Body of pancreas (tissue), 4 donors: ENCODE data around the gene AFG1L. TPM values are rescaled to one million over a fixed set of nuclear protein-coding genes. Genes with fewer than 3 reads are reported as not detected.
A peak's percentile ranks its signal among the peaks of the same experiment; 100 is the strongest.
"Not testable (repeated sequence)": the region's sequence is repeated elsewhere in the genome, so short reads cannot be mapped to it uniquely, and the experiment has no call there.

Experiments
- ATAC-seq: fragments of 150-250 bp; one replicate; pipeline ENCODE4 v1.9.1; 2016
- DNase-seq, 4 donors: peaks; one replicate each; pipeline ENCODE4 v3.0.0-alpha.2; 2019
- H3K27ac ChIP-seq, 4 donors: fragments of 200-600 bp; sonication (generic); 1 replicate in 3 of 4; 2 replicates in 1 of 4; pipeline versions ENCODE4 v1.5.1 to v1.6.1; 2016 to 2019; ENCODE audit warnings: mild to moderate bottlenecking in 1 of 4, mixed read lengths in 1 of 4, moderate library complexity in 1 of 4
- H3K27me3 ChIP-seq, 2 donors: fragments of 200-600 bp; sonication (generic); one replicate each; pipeline ENCODE4 v1.6.0; 2016; ENCODE audit warnings: mild to moderate bottlenecking in 1 of 2
- H3K36me3 ChIP-seq, 2 donors: fragments of 200-600 bp; sonication (generic); replicated peaks in 1 of 2; 2 replicates each; pipeline ENCODE4 v1.5.1; 2016; ENCODE audit warnings: low read depth in 2 of 2; ENCODE audit not compliant: insufficient read depth in 1 of 2
- H3K4me1 ChIP-seq: fragments of 200-600 bp; sonication (generic); one replicate; pipeline ENCODE4 v1.6.0; 2016
- H3K4me3 ChIP-seq, 2 donors: fragments of 200-600 bp; sonication (generic); 1 replicate in 1 of 2; 2 replicates in 1 of 2; pipeline ENCODE4 v1.5.1; 2016 to 2019
- H3K9me3 ChIP-seq, 3 donors: fragments of 200-600 bp; sonication (generic); 1 replicate in 2 of 3; 2 replicates in 1 of 3; pipeline ENCODE4 v1.5.1; 2016
- POLR2A ChIP-seq, 3 donors: fragments of 450-650 bp; IDR thresholded peaks; one replicate each; pipeline ENCODE4 v1.6.1; 2016; ENCODE audit warnings: antibody characterized with exemption in 3 of 3, mild to moderate bottlenecking in 2 of 3
- WGBS, 2 donors: methylation state at CpG; one replicate each; pipeline ENCODE4 v1.1.5; 2017; 5-methylcytosine and 5-hydroxymethylcytosine counted together
- intact Hi-C: fragments of 100-400 bp; cut with DNase I; formaldehyde crosslinking; loops from one replicate; pipeline ENCODE4 v1.15.1; 2023
- total RNA-seq, 2 donors: library from RNA; depleted of rRNA; stranded (reverse); fragments of >200 nt; gene quantifications; one replicate each; pipeline ENCODE4 v1.1.0, GENCODE V29; 2016
- TF ChIP-seq, protein P1 (sequence below), 7 experiments: fragments of 450-650 bp in 4 of 7; fragments of 200-600 bp in 3 of 7; sonication (generic) in 3 of 7; IDR thresholded peaks; one replicate each; pipeline ENCODE4 v1.5.1; 2016 to 2019; ENCODE audit warnings: antibody characterized with exemption in 7 of 7

AFG1L gene
- total RNA-seq, 2 donors from 2014 or later, result 1.6 to 4.0 TPM

- H3K27me3 ChIP-seq, result no peaks in the 10 kb centered on the region
- H3K4me3 ChIP-seq, result peak within 1 kb of the TSS; percentile 86 to 94
- H3K27ac ChIP-seq, result peak within 1 kb of the TSS; percentile 97 to 99 (median 99)
- peak; percentile 95 to 99 (median 98) for TF ChIP-seq POLR2A (IDR thresholded peaks at IDR 0.05)
- TF ChIP-seq, protein P1, sequence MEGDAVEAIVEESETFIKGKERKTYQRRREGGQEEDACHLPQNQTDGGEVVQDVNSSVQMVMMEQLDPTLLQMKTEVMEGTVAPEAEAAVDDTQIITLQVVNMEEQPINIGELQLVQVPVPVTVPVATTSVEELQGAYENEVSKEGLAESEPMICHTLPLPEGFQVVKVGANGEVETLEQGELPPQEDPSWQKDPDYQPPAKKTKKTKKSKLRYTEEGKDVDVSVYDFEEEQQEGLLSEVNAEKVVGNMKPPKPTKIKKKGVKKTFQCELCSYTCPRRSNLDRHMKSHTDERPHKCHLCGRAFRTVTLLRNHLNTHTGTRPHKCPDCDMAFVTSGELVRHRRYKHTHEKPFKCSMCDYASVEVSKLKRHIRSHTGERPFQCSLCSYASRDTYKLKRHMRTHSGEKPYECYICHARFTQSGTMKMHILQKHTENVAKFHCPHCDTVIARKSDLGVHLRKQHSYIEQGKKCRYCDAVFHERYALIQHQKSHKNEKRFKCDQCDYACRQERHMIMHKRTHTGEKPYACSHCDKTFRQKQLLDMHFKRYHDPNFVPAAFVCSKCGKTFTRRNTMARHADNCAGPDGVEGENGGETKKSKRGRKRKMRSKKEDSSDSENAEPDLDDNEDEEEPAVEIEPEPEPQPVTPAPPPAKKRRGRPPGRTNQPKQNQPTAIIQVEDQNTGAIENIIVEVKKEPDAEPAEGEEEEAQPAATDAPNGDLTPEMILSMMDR (IDR thresholded peaks at IDR 0.05), result peak in 2 of 7 experiments; percentile 2 to 9
- ATAC-seq (peak; percentile 51), DNase-seq (peak; percentile 93 to 96 (median 95))
- H3K36me3 ChIP-seq, result no peaks in the 10 kb centered on the region
- no peaks in the 10 kb centered on the region for H3K9me3 ChIP-seq
- WGBS, 2 donors, result 1 to 3% methylated on average over 24 to 61 of the region's 110 CpGs
- intact Hi-C loops, result no loop called here
- H3K4me1 ChIP-seq, result peaks cover 28% of the 10 kb centered on the region
Measured at GRCh38 chr6:108560463-108561308, 265.8 kb downstream of the AFG1L start, which contains the start of gene FOXO3. Gene FOXO3, plus strand, starts transcription at chr6:108560917. Its CDS starts 292 bp downstream, at chr6:108561209.

- peak overlapping the region; percentile 59 to 85 for H3K4me3 ChIP-seq
- ATAC-seq, intact Hi-C loops, H3K36me3 ChIP-seq, DNase-seq, H3K9me3 ChIP-seq, H3K27me3 ChIP-seq: not testable (repeated sequence)
- H3K27ac ChIP-seq, result peak overlapping the region in 3 of 4 donors; percentile 97 to 99 (median 99)
- H3K4me1 ChIP-seq, result peaks cover 34% of the 10 kb centered on the region
- 0% methylated on average over 25 of the region's 40 CpGs; no CpG with 5 or more reads in 1 of the 2 donors for WGBS, 2 donors
Measured at GRCh38 chr6:108561309-108561647, 266.4 kb downstream of the AFG1L start.

- 4 to 10% methylated on average over 24 to 43 of the region's 46 CpGs for WGBS, 2 donors
- Histone ChIP-seq H3K27ac (peak overlapping the region; percentile 63 to 99 (median 98)), H3K4me1 (peaks cover 38% of the 10 kb centered on the region), H3K4me3 (peak overlapping the region; percentile 59 to 85), H3K36me3 (no peaks in the 10 kb centered on the region), H3K9me3 (no peaks in the 10 kb centered on the region), H3K27me3 (no peaks in the 10 kb centered on the region)
- intact Hi-C loops, result no loop called here
- TF ChIP-seq, protein P1 (IDR thresholded peaks at IDR 0.05), result no peak
- TF ChIP-seq POLR2A (IDR thresholded peaks at IDR 0.05), result no peak
- ATAC-seq (no peak), DNase-seq (peak; percentile 35 to 46 (median 37))
Measured at GRCh38 chr6:108561742-108562502, 267.1 kb downstream of the AFG1L start.

DNA sequence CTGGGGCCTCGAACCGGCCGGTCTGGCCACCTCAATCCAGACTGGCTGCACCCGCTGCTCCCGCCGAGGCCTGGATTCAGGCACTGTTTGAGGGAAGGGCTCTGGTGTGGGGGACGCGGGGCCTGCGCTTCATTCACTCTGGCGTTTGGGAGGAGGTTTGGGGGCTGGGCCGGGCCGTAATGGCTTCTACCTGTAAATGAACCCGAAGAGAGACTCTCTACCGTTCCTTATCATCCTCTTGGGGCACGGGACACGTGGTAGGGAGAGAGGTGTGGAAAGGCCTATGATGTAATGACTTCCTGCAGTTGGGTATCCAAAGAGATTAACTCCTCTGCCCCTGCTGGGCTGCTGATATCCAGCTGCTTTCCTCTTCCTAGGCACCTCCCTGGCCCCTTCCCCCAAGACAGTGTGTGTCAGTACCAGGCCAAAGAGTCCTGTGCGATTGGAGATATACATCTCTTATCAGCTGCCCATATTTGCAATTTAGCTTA, 267.7 kb downstream of the AFG1L start:
- WGBS, 2 donors, result 5 to 11% methylated on average over 17 of the region's 17 CpGs
- Histone ChIP-seq H3K27ac (peak overlapping the region; percentile 63 to 99 (median 98)), H3K27me3 (no peaks in the 10 kb centered on the region), H3K36me3 (peaks cover 0 to 3% of the 10 kb centered on the region in 2 donors), H3K4me1 (peaks cover 38% of the 10 kb centered on the region), H3K9me3 (no peaks in the 10 kb centered on the region), H3K4me3 (peak overlapping the region; percentile 59 to 85)
- peak; percentile 9 for ATAC-seq
- peak; percentile 74 to 88 (median 81) for DNase-seq
- intact Hi-C loops, result no loop called here
- TF ChIP-seq POLR2A (IDR thresholded peaks at IDR 0.05), result peak; percentile 28 to 72 (median 69)
- TF ChIP-seq, protein P1 (IDR thresholded peaks at IDR 0.05), result peak in 3 of 7 experiments; percentile 11 to 30 (median 27)

- H3K9me3 ChIP-seq, result no peaks in the 10 kb centered on the region
- no peak for DNase-seq
- no peak for ATAC-seq
- no peak for TF ChIP-seq POLR2A (IDR thresholded peaks at IDR 0.05)
- TF ChIP-seq, protein P1 (IDR thresholded peaks at IDR 0.05), result no peak
- 14 to 42% methylated on average over 8 of the region's 8 CpGs for WGBS, 2 donors
- H3K27me3 ChIP-seq, result no peaks in the 10 kb centered on the region
- H3K36me3 ChIP-seq, result peaks cover 0 to 3% of the 10 kb centered on the region in 2 donors
- peaks cover 46% of the 10 kb centered on the region for H3K4me1 ChIP-seq
- peak overlapping the region in 1 of 2 donors; percentile 85 for H3K4me3 ChIP-seq
- intact Hi-C loops, result no loop called here
- H3K27ac ChIP-seq, result peak overlapping the region in 3 of 4 donors; percentile 97 to 99 (median 99)
Measured at GRCh38 chr6:108563292-108563691, 268.4 kb downstream of the AFG1L start.
